AG04449 (cell line): ENCODE measurements around the gene OGFR.

Experiments
- CTCF ChIA-PET: fragments of 350-600 bp; formaldehyde crosslinking; extraction: SDS; loops from one replicate; lab custom pipeline; 2021; ENCODE audit warnings: antibody characterized with exemption; lab: Yijun Ruan, JAX
- POLR2A ChIA-PET: fragments of 400-600, 350-600 bp; formaldehyde crosslinking; extraction: SDS; loops from one replicate; lab custom pipeline; 2020; ENCODE audit warnings: antibody characterized with exemption, inconsistent platforms; lab: Yijun Ruan, JAX
- DNase-seq: peaks from one replicate; pipeline ENCODE4 v3.0.0-alpha.2; 2010; ENCODE audit warnings: low read depth, low spot score
- H3K4me3 ChIP-seq: 2 replicates; pipeline ENCODE4 v1.5.1; 2011; ENCODE audit warnings: low read depth, mild to moderate bottlenecking, control low read depth, low read length
- CTCF ChIP-seq: IDR thresholded peaks from one replicate; pipeline ENCODE4 v1.5.1; 2011; ENCODE audit warnings: mild to moderate bottlenecking, moderate library complexity, low read length, control low read depth, inconsistent platforms; ENCODE audit not compliant: insufficient read depth; ENCODE audit errors: missing control alignments

Gene OGFR

DNA sequence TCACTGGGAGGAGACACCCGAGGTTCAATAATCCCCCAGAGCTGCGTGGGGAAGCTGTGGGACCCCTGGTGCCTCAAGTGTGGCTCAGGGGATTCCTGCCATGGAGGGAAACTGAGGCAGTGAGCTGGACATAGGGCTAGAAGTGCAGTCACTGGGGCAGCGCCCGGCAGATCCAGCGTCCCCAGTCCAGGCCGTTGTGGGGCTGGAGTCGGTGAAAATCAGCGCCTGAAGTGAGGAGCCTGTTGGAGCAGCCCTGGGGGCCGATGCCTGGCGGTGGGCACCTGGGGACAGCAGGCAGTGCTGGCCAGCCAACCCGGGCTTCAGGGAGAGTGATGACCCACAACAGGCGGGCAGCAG lies 10.1 kb downstream of the OGFR start:
- H3K4me3 ChIP-seq: no peak overlapping the region
- DNase-seq: no peak
- ChIA-PET POLR2A (interaction anchor here (1.1 to 2.8 kb wide), 2 partner anchors 14 to 20 kb away, joined by 6 to 7 read pairs; no protein-coding TSS in a partner anchor), CTCF (interaction anchor here (1.6 to 1.7 kb wide), 2 partner anchors 9 to 23 kb away, joined by 5 to 7 read pairs; no protein-coding TSS in a partner anchor)
- TF ChIP-seq CTCF: no peak

GRCh38 chr20:62815066-62815991 lies 10.7 kb downstream of the OGFR start:
- no peak overlapping the region for H3K4me3 ChIP-seq
- no peak for TF ChIP-seq CTCF
- DNase-seq: no peak
- POLR2A ChIA-PET: interaction anchor here (1.1 to 2.8 kb wide), 2 partner anchors 15 to 21 kb away, joined by 6 to 7 read pairs; no protein-coding TSS in a partner anchor
- CTCF ChIA-PET: interaction anchor here (1.6 to 3.5 kb wide), 3 partner anchors 7 to 23 kb away, joined by 5 to 33 read pairs (median 7); no protein-coding TSS in a partner anchor

DNA sequence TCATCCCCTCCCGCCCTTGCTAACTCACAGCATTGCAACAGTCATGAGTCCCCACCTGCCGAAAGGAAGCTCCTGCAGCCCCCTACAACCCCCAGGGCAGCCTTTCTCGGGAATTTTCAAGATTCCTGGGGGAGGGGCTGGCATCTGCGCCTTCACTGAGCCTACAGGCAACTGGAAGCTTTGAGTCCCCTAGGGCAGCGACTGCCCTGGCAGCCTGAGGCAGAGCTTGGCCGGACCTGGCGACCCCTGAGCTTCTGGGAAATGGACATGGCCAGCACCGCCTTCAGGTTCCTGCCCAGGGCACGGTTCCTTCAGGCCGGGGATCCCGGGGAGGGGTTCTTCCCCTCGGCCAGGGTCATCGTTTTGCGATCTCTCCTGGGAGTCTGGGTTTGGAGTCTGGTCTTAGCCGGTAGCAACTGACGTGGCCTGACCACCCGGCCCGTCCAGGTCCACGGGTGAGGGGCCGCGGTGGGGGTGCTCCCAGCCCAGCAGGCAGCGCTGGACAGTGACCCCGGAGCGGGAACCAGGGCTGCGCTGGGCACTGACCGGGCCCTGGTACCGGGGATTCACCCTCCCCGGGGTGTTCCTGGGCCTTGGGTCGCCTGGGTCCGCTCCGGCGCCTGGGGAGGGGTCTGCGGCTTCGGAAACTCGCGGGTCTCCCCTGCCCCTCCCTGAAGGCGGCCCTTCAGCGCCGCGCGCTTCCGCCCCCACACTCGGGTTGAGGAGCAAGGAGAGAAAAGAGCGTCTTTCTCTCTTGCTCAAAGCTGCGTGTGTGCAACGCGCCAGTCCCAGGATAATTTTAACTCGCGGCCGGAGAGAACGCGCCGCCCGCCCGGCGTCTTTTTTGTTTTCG lies 11.6 kb downstream of the OGFR start:
- H3K4me3 ChIP-seq: peak overlapping the region; percentile 34
- ChIA-PET CTCF (interaction anchor here (1.6 to 3.5 kb wide), 3 partner anchors 7 to 24 kb away, joined by 5 to 33 read pairs (median 7); no protein-coding TSS in a partner anchor), POLR2A (interaction anchor here (2.8 kb wide), 1 partner anchor 21 kb away, joined by 7 read pairs; no protein-coding TSS in a partner anchor)
- no peak for TF ChIP-seq CTCF
- no peak for DNase-seq

GRCh38 chr20:62816884-62817873 lies 12.5 kb downstream of the OGFR start, which contains the start of gene COL9A3:
Gene COL9A3 (plus strand): TSS chr20:62817050. CDS start chr20:62817065, 15 bp downstream.
- CTCF ChIA-PET: interaction anchor here (3.5 kb wide), 1 partner anchor 8 kb away, joined by 33 read pairs; no protein-coding TSS in a partner anchor
- H3K4me3 ChIP-seq: peak within 1 kb of the TSS; percentile 34
- POLR2A ChIA-PET: interaction anchor here (2.8 kb wide), 1 partner anchor 22 kb away, joined by 7 read pairs; no protein-coding TSS in a partner anchor
- no peak for DNase-seq
- TF ChIP-seq CTCF: no peak

GRCh38 chr20:62817975-62818591 lies 13.4 kb downstream of the OGFR start:
- CTCF ChIA-PET: interaction anchor here (3.5 kb wide), 1 partner anchor 9 kb away, joined by 33 read pairs; no protein-coding TSS in a partner anchor
- DNase-seq: no peak
- H3K4me3 ChIP-seq: no peak overlapping the region
- POLR2A ChIA-PET: no interaction called here
- TF ChIP-seq CTCF: no peak
